HG03159 (cell line): Measurements from ENCODE around the gene SEC61A1.

Experiments used
- ATAC-seq: cut with Tn5 transposase; IDR thresholded peaks from one replicate; pipeline ENCODE4 v1.9.1; 2021; ENCODE audit warnings: mild to moderate bottlenecking, moderate library complexity; ENCODE audit not compliant: unreplicated experiment

SEC61A1 gene

GRCh38 chr3:128051837-128052594, at the start of gene SEC61A1:
Gene SEC61A1 (plus strand): TSS chr3:128052437. CDS start chr3:128052553, 116 bp downstream.
- ATAC-seq = peak; percentile 92

- no peak for ATAC-seq
Observed at GRCh38 chr3:128004661-128005060, 47.6 kb upstream of the SEC61A1 start.

GRCh38 chr3:128006061-128007032, 45.9 kb upstream of the SEC61A1 start:
- ATAC-seq = no peak

GRCh38 chr3:128007033-128007424, 45.2 kb upstream of the SEC61A1 start:
- no peak for ATAC-seq

GRCh38 chr3:128009952-128010846, 42.0 kb upstream of the SEC61A1 start:
- no peak for ATAC-seq

GRCh38 chr3:128011140-128011539, 41.1 kb upstream of the SEC61A1 start:
- ATAC-seq = no peak

- no peak for ATAC-seq
Observed at GRCh38 chr3:128012050-128012449, 40.2 kb upstream of the SEC61A1 start.

- no peak for ATAC-seq
Observed at GRCh38 chr3:128014548-128014947, 37.7 kb upstream of the SEC61A1 start.

GRCh38 chr3:128016502-128016901, 35.7 kb upstream of the SEC61A1 start:
- ATAC-seq = no peak

- ATAC-seq = no peak
Observed at GRCh38 chr3:128021768-128022372, 30.4 kb upstream of the SEC61A1 start.

- no peak for ATAC-seq
Observed at GRCh38 chr3:128033102-128033501, 19.1 kb upstream of the SEC61A1 start.

- no peak for ATAC-seq
Observed at GRCh38 chr3:128036119-128036518, 16.1 kb upstream of the SEC61A1 start.

- no peak for ATAC-seq
Observed at GRCh38 chr3:128040041-128040440, 12.2 kb upstream of the SEC61A1 start.

- ATAC-seq = no peak
Observed at GRCh38 chr3:128040660-128041059, 11.6 kb upstream of the SEC61A1 start.

GRCh38 chr3:128041344-128041743, 10.9 kb upstream of the SEC61A1 start:
- ATAC-seq = no peak

GRCh38 chr3:128050597-128050996, 1.6 kb upstream of the SEC61A1 start:
- ATAC-seq = no peak

- no peak for ATAC-seq
Observed at GRCh38 chr3:128051459-128051836, 789 bp upstream of the SEC61A1 start.

GRCh38 chr3:128052595-128053351, 536 bp downstream of the SEC61A1 start:
- no peak for ATAC-seq

- no peak for ATAC-seq
Observed at GRCh38 chr3:128053614-128054013, 1.4 kb downstream of the SEC61A1 start.

GRCh38 chr3:128054367-128054766, 2.1 kb downstream of the SEC61A1 start:
- ATAC-seq = no peak
